K562 (cell line): ENCODE measurements around the gene B4GALT5. TPM values are rescaled to one million over a fixed set of nuclear protein-coding genes. Genes with fewer than 3 reads are reported as not detected.
A peak's percentile ranks its signal among the peaks of the same experiment; 100 is the strongest.

ENCODE experiments used
- ATAC-seq: fragments of 200-7000 bp; cut with Tn5 transposase; 3 replicates; pipeline ENCODE4 v1.9.1; 2020; ENCODE audit warnings: moderate library complexity
- BruUV-seq: library from RNA; stranded (reverse); fragments of 400-500 nt; replicated peaks from 2 replicates; lab custom pipeline; 2021; lab: Mats Ljungman, UMichigan
- CTCF ChIA-PET: fragments of 300-600 bp; formaldehyde crosslinking; extraction: SDS; loops from one replicate; lab custom pipeline; 2021; ENCODE audit warnings: low intra/inter-chr PET ratio; lab: Yijun Ruan, JAX
- POLR2A ChIA-PET: fragments of 300-600, 350-650 bp; sonication (Branson Sonifier 250); formaldehyde crosslinking; extraction: SDS; loops from one replicate; lab custom pipeline; 2021; ENCODE audit warnings: antibody characterized with exemption, inconsistent platforms; lab: Yijun Ruan, JAX
- DNase-seq, 4 experiments: peaks; one replicate each; pipeline versions ENCODE4 v3.0.0 to v3.0.0-alpha.2; 2011 to 2018; ENCODE audit warnings: low spot score in 3 of 4, mixed read lengths in 3 of 4; ENCODE audit errors: extremely low read depth in 1 of 4
- FAIRE-seq: peaks from 2 replicates; lab custom pipeline; 2011; peaks lifted over from hg19 to GRCh38; lab: Jason Lieb, UNC
- H2AFZ ChIP-seq: 2 replicates; pipeline ENCODE4 v1.6.0; 2011; ENCODE audit warnings: low read depth, low read length, control low read depth, inconsistent platforms
- H3K27ac ChIP-seq: fragments of 200-600 bp; 3 replicates; pipeline ENCODE4 v1.8.0; 2011; ENCODE audit warnings: low read depth, mild to moderate bottlenecking, control low read depth, inconsistent platforms, low read length, moderate library complexity, mixed read lengths; ENCODE audit errors: extremely low read depth
- H3K27me3 ChIP-seq, 2 experiments: fragments of 300-600 bp in 1 of 2; 2 replicates in 1 of 2; 3 replicates in 1 of 2; pipeline versions ENCODE4 v1.6.0 to v1.8.0; 2011; ENCODE audit warnings: inconsistent platforms in 2 of 2, low read length in 2 of 2, mild to moderate bottlenecking in 1 of 2, mixed read lengths in 1 of 2, moderate library complexity in 1 of 2; ENCODE audit not compliant: control insufficient read depth in 2 of 2, insufficient read depth in 2 of 2
- H3K36me3 ChIP-seq: fragments of 300-600 bp; 3 replicates; pipeline ENCODE4 v1.8.0; 2011; ENCODE audit warnings: mild to moderate bottlenecking, low read length, inconsistent platforms; ENCODE audit not compliant: control insufficient read depth, insufficient read depth
- H3K4me1 ChIP-seq, 2 experiments: fragments of 200-600 bp in 1 of 2; replicated peaks in 1 of 2; 2 replicates in 1 of 2; 3 replicates in 1 of 2; pipeline versions ENCODE4 v1.5.1 to v1.8.0; 2011; ENCODE audit warnings: inconsistent platforms in 2 of 2, low read length in 2 of 2, mild to moderate bottlenecking in 1 of 2, mixed read lengths in 1 of 2, moderate library complexity in 1 of 2; ENCODE audit not compliant: control insufficient read depth in 2 of 2, insufficient read depth in 2 of 2
- H3K4me2 ChIP-seq: 2 replicates; pipeline ENCODE4 v1.6.1; 2011; ENCODE audit warnings: low read length, control low read depth, inconsistent platforms, mixed read lengths; ENCODE audit not compliant: insufficient read depth
- H3K4me3 ChIP-seq: fragments of 200-600 bp; sonication (generic), shearing (Covaris generic); 2 replicates; pipeline ENCODE4 v1.5.1; 2016; ENCODE audit warnings: control low read depth, inconsistent platforms
- H3K79me2 ChIP-seq: fragments of 200-600 bp; 3 replicates; pipeline ENCODE4 v1.8.0; 2011; ENCODE audit warnings: low read length, inconsistent platforms; ENCODE audit not compliant: control insufficient read depth, insufficient read depth
- H3K9ac ChIP-seq, 2 experiments: 2 replicates each; pipeline versions ENCODE4 v1.6.0 to v1.6.1; 2011; ENCODE audit warnings: low read depth in 2 of 2, low read length in 2 of 2, control low read depth in 1 of 2, inconsistent platforms in 1 of 2, mild to moderate bottlenecking in 1 of 2, mixed read lengths in 1 of 2; ENCODE audit not compliant: insufficient read depth in 1 of 2
- H3K9me1 ChIP-seq: one replicate; pipeline ENCODE4 v1.6.0; 2011; ENCODE audit warnings: inconsistent platforms, mild to moderate bottlenecking, low read length, moderate library complexity; ENCODE audit not compliant: control insufficient read depth, insufficient read depth
- H3K9me3 ChIP-seq: replicated peaks from 2 replicates; pipeline ENCODE4 v1.5.1; 2011; ENCODE audit warnings: low read depth, low read length, inconsistent platforms; ENCODE audit not compliant: control insufficient read depth, insufficient read depth
- H4K20me1 ChIP-seq: replicated peaks from 2 replicates; pipeline ENCODE4 v1.6.1; 2011; ENCODE audit warnings: low read length, inconsistent platforms, mixed read lengths; ENCODE audit not compliant: control insufficient read depth, insufficient read depth
- WGBS: fragments of 100-300 bp; shearing (Covaris generic); methylation state at CpG from one replicate; pipeline ENCODE4 v1.1.6; 2016; ENCODE audit warnings: low coverage, mixed read lengths; ENCODE audit not compliant: insufficient coverage; ENCODE audit errors: missing lambda C conversion rate; 5-methylcytosine and 5-hydroxymethylcytosine counted together
- in situ Hi-C: fragments of 300-500 bp; cut with MboI; formaldehyde crosslinking; loops from 4 replicates; pipeline ENCODE4 v1.15.0; 2018; ENCODE audit warnings: inconsistent platforms, mixed read lengths
- intact Hi-C: fragments of 100-400 bp; cut with micrococcal nuclease; formaldehyde crosslinking; loops from 2 replicates; pipeline ENCODE4 v1.14.2; 2022
- polyA plus RNA-seq, 8 experiments: library from polyadenylated mRNA; depleted of rRNA in 4 of 8; stranded (reverse) in 5 of 8; unstranded in 3 of 8; fragments of >200 nt; fragmentation: Nextera tagmentation in 2 of 8; fragmentation: Illumina TruSeq in 1 of 8; extraction: Ambion mirVana in 2 of 8; extraction: Trizol in 1 of 8; gene quantifications; 2 replicates each; pipeline versions ENCODE4 v1.2.1 to v1.2.3, GENCODE V29; 2011 to 2014; ENCODE audit warnings: inconsistent platforms in 1 of 8, missing spikeins in 1 of 8
- total RNA-seq, 7 experiments: library from RNA; depleted of rRNA in 6 of 7; stranded (reverse); fragments of >200 nt in 6 of 7; fragmentation: Illumina TruSeq in 2 of 7; extraction: Trizol in 2 of 7; gene quantifications; 2 replicates each; pipeline versions ENCODE4 v1.2.1 to v1.2.3, GENCODE V29; 2011 to 2021; ENCODE audit warnings: low replicate concordance in 1 of 7
- TF ChIP-seq, protein P1 (sequence below), 3 experiments: fragments of 200-800 bp in 1 of 3; sonication (Bioruptor generic) in 1 of 3; sonication (generic) in 1 of 3; formaldehyde crosslinking in 1 of 3; IDR thresholded peaks; 2 replicates each; pipeline versions ENCODE4 v1.6.1 to v1.8.0; 2016 to 2022; ENCODE audit warnings: mild to moderate bottlenecking in 2 of 3, missing compliant biosample characterization in 2 of 3, missing genetic modification characterization in 2 of 3, missing genetic modification reagents in 1 of 3
- TF ChIP-seq, protein P2 (sequence below): fragments of 450-650 bp; formaldehyde crosslinking; IDR thresholded peaks from 2 replicates; pipeline ENCODE4 v1.4.0; 2022; ENCODE audit warnings: missing genetic modification characterization

B4GALT5 gene
- total and polyA plus RNA-seq, 9 of the 15 experiments (the other 6 are each of a cell fraction or from before 2014, with no cell fraction given): 8.5 to 32.6 (median 23.4) TPM

DNA sequence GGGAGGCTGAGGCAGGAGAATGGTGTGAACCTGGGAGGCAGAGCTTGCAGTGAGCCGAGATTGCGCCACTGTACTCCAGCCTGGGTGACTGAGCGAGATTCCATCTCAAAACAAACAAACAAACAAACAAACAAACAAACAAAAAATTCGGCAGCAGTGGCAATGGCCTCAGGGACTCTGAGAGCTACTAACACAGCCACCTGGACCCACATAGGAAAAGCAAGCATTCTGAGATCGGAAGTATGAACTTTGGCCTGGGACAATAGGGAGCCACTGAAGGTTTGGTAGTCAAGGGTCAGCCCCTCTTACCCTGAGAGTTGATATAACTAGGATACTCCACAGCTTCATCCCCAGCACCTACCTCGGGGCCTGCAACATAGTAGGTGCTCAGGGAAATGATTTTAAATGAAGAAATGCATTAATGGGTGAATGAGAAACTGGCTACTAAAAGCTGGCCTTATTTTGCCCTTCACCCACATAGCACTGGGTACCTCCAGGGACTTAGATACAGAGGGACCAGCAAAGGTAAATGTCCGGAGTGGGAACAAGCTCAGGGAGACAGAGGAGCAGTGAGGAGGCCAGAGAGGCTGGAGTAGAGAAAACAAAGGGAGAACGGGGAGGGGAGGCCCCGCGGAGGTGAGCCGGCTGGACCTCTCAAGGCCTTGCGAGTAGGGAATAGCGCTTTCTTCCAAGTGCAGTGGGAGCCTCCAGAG, 99.2 kb downstream of the B4GALT5 start:
- H3K4me2 ChIP-seq: no peak overlapping the region
- H3K27ac ChIP-seq: no peak overlapping the region
- no TSS peak for BruUV-seq
- DNase-seq (no peak), ATAC-seq (no peak), FAIRE-seq (no peak)
- no peaks in the 10 kb centered on the region for H3K27me3 ChIP-seq
- H3K9me1 ChIP-seq: no peaks in the 10 kb centered on the region
- H4K20me1 ChIP-seq: no peaks in the 10 kb centered on the region
- TF ChIP-seq, protein P1, sequence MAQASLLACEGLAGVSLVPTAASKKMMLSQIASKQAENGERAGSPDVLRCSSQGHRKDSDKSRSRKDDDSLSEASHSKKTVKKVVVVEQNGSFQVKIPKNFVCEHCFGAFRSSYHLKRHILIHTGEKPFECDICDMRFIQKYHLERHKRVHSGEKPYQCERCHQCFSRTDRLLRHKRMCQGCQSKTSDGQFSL (CRISPR knock-in tag; IDR thresholded peaks at IDR 0.05): no peak
- TF ChIP-seq, protein P1 (tag; IDR thresholded peaks at IDR 0.05): 0 out of 4 replicates have a peak, but pooled peaks of 1 of the 2 experiments have one; percentile 18
- TF ChIP-seq, protein P2, sequence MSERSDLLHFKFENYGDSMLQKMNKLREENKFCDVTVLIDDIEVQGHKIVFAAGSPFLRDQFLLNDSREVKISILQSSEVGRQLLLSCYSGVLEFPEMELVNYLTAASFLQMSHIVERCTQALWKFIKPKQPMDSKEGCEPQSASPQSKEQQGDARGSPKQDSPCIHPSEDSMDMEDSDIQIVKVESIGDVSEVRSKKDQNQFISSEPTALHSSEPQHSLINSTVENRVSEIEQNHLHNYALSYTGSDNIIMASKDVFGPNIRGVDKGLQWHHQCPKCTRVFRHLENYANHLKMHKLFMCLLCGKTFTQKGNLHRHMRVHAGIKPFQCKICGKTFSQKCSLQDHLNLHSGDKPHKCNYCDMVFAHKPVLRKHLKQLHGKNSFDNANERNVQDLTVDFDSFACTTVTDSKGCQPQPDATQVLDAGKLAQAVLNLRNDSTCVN (CRISPR knock-in tag): no peak
- H3K9me3 ChIP-seq: no peaks in the 10 kb centered on the region
- H3K4me3 ChIP-seq: no peak overlapping the region
- no peaks in the 10 kb centered on the region for H3K79me2 ChIP-seq
- POLR2A ChIA-PET: no interaction called here
- 52% methylated on average over 11 of the region's 13 CpGs for WGBS
- peaks cover 5 to 22% of the 10 kb centered on the region in 2 experiments; a peak in 4 of 5 replicates for H3K4me1 ChIP-seq
- H2AFZ ChIP-seq: no peak overlapping the region
- in situ Hi-C loops (loop anchor here (5.0 kb wide), 1 partner anchor 233 kb away; no protein-coding TSS in a partner anchor), intact Hi-C loops (loop anchor here (5.0 kb wide), 2 partner anchors 198 to 563 kb away; partner anchors contain the start of gene SLC9A8)
- CTCF ChIA-PET: no interaction called here
- no peak overlapping the region for H3K9ac ChIP-seq
- no peaks in the 10 kb centered on the region for H3K36me3 ChIP-seq
